Activated naive CD4-positive, alpha-beta T cell treated with anti-CD3 and anti-CD28 coated beads, Interleukin-2, amount 50 U/mL, for 16 hours (primary cell): ENCODE data around the gene ADRM1.

Source experiments
- DNase-seq: peaks from one replicate; pipeline ENCODE4 v3.0.0-alpha.2; 2020

The ADRM1 gene

DNA sequence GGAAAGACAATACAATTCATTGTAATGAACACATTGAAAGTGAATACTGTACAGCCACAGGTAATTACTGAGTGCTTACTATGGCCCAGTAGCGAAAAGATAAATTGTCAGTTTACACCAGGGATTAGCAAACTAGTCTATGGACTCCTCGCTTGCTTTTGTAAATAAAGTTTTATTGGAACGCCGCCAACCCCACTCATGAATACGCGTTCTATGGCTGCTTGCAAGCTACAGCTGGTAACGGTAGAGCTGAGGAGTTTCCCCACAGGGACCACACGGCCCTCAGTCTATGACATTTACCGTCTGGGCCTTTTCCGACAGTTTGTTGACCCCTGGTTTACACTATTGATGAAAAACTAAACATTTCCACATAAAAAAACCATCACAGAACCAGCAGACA lies 40.1 kb downstream of the ADRM1 start:
- DNase-seq: no peak

DNA sequence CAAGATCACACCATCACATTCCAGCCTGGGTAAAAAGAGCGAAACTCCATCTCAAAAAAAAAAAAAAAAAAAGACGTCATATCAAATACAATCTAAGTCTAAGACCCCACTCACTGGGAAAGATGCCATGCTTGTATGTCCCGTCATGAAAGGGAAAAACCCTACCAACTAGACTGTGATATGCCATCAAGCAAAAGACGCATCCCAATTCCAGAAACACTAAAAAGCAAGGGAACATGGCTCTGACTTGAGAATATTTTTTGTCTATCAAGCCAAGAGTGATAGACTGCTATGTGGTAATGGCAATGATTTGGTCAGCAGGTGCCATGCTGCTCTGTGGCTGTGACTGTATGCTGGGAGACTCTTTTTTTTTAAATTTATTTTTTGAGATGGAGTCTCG lies 41.3 kb downstream of the ADRM1 start:
- no peak for DNase-seq

DNA sequence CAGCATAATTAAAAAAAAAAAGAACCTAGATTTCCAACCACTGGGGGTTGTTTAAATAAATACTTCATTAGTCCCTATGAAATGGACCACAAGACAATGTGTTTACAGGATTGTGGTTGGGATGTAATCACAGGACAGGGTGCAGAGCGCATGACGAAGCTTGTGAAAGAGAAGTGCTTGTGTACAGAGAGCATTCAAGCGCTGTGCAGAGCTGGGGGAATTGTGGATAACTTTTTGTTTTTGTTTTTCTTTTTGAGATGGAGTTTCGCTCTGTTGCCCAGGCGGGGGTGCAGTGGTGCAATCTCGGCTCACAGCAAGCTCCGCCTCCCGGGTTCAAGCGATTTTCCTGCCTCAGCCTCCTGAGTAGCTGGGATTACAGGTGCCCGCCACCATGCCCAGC lies 42.0 kb downstream of the ADRM1 start:
- no peak for DNase-seq

DNA sequence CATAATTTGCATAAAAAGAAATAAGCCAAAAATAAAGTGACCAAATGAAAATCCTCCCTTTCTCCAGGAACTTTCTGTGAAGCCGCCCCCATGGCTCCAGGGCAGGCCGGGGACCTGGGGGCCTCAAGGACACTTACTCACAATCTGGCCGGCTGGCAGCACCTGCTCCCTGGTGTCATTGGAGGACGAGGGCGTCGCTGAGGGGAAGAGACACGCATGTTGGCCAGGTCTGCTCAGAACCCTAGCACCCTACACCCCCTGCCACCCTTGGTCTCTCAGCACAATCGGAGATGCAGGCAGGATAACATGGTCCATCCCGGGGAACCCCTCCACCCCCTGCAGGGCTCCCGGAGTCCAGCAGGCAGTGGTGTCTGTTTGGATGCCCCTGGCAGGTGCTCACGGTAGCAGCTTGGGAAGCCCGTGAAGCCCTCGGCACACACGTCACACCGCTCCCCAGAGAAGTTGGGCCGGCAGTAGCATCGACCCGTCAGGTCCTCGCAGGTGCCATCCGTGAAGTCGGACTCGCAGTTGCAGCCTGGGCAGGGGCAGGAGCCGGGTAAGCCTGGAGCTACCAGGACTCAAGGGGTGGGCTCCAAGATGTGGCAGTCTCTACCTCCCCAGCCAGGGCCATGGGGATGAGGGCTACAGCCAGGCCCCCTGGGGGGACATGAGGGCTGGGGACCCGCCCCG lies 43.0 kb downstream of the ADRM1 start:
- no peak for DNase-seq

DNA sequence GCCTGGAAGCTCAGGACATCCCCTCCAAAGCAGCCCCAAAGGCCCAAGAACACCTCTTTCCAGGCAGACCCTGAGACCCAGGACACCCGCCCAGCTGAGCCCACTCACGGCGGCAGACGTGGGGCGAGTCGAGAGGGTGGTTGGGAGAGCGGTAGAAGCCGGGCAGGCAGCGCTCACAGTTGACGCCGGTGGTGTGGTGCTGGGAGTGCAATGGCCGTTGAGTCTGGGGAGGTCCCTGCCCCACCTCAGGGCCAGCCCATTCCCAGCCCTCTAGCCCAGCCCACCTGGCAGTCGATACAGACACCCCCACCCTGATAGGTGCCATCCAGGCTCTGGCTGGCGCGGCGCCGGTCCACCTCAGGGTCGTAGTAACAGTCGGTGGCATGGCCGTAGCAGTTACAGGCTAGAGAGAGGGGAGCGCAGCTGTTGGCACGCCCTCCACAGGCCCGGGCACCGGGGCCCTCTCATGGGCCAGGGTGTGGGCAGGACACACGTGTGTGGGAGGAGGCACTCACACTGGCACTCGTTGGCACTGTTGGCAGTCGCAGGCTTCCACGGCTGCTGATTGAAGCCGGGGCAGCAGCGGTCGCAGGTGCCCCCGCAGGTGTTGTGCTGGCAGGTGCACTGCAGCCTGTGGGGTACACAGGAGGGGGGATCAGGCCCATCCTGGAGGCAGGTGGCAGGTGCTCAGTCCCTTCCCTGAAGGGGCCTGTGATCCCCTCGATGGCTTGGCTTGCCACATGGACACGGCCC lies 43.8 kb downstream of the ADRM1 start:
- DNase-seq: no peak

DNA sequence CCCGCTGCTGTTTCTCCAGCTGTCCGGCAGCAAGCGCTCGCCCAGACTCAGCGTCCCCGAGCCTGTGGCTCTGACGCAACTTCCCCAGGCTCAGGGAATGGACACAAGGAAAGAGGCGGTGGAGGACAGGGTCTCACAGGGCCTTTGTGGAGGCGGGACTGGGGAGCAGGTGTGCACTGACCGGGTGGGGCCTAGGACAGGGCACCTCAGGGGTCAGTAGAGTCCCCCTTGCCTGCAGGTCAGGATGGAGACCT lies 44.3 kb downstream of the ADRM1 start:
- no peak for DNase-seq

DNA sequence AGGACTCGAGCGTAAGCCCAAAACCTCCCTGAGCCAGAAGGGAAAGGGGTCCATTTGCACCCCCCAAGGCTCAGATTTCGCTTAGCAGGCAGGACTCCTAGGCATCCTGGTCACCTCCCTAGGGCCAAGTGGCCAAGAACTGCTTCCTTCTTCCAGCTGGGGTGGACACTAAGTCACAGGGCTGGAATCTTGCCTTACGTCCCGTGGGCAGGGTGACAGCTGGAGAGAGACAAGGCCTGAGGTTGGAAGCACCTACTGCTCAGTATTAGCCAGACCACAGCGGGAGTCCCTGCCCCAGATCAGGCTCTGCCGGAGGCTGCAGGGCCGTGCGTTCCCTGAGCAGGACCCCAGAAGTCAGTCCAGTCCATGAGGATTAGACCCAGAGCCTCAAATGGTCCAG lies 44.6 kb downstream of the ADRM1 start:
- no peak for DNase-seq

DNA sequence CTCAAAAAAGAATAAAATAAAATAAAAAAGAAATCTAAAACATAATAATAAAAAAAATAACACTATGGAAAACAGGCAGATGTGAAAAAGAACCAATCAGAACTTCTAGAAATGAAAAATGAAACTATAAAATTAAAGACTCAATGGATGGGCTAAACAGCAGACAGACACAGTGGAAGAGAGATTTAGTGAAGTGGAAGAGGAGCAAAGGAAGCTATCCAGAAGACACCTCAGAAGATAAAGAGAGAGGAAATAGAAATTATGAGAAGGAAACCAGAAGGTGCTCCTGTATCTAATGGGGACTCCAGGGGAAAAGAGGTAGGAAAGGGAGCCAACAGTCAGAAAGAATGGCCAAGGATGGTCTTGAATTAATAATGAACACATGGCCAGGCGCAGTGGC lies 45.8 kb downstream of the ADRM1 start:
- no peak for DNase-seq

DNA sequence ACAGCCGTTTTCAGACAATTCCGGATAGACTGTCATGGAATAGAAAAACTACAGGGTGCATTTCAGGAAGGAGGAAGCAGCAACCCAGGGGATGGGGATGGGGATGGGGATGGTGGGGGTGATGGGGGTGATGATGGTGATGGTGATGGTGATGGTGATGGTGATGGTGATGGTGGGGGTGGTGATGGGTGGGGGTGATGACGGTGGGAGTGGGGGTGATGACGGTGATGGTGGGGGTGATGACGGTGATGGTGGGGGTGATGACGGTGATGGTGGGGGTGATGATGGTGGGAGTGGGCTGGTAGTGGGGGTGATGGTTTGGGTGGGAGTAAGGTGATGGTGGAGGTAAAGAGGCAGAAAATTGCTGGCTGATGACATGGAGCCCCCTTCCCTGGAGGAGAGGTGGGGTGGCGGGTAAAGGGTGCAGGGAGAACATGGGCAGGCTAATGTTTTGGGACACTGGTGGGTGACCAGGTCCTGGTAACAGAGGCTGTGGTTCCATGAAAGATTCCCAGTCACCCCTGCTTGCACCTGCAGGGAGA lies 46.8 kb downstream of the ADRM1 start:
- no peak for DNase-seq

DNA sequence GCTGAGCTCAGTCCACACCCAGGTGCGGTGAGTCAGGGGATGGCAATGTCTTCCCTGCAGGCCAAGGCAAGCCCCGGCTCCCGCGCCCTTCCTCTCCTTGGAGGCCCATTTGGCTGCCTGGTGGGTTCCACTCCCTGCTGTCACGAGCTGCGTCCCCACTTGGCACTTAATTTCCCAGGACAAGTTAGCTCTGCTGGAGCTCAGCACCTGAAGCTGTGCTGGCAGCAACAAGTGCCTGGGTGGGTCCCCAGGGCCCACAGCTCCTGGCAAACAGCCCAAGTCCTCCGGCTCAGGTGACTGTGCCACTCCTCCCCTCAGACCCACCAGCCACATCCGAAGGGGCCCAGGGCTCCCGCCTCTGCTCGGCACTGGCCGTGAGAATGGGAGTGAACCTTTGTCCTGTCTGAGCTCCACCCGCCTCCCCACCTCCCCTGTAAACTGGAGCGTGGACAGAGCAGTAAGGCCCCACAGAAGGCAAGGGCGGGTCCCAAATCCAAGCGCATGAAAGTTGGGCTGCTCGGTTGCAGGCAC lies 47.4 kb downstream of the ADRM1 start:
- no peak for DNase-seq

DNA sequence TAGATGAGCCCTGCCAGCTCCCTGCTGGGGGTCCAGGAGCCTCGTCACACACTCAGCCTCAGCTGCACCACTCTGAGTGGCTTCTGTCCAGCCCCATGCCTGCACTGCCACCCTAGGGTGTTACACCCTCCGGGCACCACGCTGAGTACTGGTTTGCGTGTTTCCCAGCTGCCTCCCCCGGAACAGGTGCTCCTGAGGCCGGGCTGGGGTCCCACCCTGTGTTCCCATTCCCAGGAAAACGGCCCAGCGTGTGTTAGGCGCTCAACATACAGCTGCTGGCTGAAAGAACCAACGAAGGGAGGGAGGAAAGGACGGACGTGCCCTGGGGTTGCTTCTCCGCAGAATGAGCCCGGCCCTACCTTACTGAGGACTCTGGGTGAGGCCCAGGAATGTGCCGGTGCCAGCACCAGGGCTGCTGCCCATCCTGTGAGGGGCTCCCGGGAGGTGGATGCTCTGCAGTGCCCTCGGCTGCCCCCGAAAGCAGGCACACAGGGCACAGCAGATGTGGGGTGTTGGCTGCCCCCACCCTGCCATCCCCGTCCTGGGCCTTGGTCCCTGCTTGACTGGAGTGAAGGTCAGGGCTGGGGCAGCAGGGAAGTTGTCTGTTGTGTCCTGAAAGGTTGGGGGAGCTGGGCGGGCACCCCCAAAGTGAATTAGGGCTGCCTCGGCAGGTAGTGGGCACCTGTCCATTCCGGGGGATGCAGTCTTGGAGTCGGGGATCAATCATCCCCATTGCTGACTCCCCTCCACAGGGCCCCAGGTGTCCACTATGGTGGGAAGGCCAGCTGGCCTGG lies 48.0 kb downstream of the ADRM1 start:
- no peak for DNase-seq

DNA sequence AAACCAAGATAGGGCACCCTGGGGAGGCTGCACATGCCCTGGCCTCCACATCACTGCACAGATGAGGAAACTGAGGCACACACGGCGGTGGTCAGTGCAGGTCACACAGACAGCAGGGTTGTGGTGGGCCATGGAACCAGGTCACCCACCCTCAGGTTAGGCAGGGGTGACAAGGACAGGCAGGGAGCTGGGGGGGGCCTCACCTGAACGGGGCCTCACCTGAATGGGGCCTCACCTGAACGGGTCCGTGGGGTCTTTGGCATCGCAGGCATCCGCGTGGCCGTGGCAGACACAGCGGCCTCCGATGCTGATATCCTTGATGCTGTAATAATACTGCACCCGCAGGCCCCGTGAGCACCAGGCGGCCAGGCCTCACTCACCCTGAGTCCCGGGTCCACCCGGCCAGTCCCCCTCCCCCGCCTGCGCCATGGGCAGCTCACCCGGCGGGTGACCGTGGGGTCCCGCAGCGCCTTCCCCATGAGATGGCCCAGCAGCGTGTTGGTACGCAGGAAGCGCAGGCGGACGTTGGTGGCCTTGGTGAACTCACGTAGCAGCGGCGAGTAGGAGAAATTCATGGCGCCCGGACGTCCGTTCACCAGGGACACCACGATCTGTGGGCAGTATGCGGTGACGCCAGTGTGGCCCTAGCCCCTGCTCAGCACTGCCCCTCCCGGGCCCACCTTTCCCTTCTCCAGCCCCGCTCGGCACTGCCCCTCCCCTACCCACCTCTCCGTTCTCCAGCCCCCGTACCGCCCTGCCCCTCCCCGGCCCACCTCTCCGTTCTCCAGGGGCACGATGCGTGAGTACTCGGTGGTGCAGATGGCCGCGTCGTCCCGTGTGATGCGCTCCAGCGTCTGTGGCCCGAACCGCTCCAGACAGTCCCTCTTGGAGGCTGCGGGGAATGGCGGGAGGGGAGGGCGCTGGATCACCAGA lies 48.9 kb downstream of the ADRM1 start:
- DNase-seq: no peak

DNA sequence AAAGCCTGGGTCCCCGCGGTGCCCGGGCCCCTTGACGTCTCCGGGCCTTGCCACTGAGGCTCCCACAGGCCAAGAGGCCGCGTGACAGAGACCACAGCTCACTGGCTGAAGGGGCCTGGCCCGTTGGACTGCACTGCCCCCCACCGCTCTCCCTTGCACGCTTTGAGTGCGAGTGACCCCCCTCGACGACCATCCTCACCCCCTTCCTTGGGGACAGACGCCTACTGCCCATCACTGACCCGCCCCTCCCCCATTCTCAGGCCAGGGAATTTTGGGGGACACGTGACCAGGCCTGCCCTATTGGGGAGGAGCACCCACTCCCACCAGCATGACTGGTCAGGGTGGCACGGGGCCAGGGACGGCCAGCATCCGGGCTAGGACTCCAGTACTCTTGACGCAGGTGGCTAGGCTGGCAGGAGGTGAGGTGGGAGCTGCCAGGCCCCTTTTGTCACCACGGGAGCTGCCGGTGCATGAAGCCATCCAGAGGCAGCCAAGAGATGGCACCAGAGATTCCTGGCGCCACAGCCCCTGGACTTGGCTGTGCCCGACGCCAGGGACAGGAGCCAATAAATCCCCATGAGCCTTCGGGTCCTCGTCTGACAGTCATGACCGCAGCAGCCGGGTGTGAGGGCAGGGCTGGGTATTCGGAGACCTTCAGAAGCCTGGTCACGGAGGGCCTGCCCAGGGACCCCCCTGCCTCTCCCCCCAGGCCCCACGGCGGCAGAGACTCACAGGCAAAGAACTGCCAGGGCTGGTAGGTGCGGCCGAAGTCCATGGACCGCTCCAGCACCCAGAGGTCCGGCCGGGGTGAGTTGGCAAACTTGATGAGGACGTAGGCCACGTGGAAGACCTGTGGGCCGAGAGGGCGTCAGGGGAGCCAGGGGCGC lies 49.8 kb downstream of the ADRM1 start:
- DNase-seq: no peak

DNA sequence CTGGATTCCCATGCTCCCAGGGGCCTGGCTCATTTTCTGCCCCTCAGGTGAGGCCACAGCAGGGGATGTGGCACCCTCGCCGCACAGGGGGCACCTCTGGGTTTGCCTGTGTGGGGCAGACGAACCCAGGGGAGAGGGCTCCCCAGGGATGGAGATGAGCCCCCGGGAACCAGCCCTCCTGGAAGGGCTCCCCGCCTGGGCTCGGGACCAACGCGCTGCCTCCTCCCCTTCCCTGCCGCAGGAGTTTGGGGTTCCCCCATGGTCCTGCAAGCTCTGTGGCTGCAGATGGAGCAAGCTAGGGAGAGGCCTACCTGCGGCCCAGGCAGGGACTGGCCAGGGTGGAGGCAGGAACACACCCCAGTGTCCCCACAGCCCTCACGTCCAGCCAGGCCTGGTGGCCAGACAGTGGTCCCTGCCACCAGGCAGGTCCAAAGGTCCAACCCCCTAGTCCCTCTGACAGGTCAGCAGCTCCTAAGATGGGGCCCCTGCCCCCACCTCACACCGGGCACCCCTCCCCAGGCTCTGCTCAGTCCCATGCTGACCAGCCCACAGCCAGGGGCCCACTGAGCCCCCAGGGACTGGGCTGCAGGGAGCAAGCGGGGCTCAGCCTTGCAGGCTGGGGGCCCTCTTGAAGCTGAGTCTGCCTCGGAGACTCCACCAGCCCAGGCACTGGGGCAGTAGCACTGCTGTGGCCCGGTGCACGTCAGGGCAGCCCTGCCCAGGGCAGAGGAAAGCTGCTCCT lies 50.7 kb downstream of the ADRM1 start:
- no peak for DNase-seq

DNA sequence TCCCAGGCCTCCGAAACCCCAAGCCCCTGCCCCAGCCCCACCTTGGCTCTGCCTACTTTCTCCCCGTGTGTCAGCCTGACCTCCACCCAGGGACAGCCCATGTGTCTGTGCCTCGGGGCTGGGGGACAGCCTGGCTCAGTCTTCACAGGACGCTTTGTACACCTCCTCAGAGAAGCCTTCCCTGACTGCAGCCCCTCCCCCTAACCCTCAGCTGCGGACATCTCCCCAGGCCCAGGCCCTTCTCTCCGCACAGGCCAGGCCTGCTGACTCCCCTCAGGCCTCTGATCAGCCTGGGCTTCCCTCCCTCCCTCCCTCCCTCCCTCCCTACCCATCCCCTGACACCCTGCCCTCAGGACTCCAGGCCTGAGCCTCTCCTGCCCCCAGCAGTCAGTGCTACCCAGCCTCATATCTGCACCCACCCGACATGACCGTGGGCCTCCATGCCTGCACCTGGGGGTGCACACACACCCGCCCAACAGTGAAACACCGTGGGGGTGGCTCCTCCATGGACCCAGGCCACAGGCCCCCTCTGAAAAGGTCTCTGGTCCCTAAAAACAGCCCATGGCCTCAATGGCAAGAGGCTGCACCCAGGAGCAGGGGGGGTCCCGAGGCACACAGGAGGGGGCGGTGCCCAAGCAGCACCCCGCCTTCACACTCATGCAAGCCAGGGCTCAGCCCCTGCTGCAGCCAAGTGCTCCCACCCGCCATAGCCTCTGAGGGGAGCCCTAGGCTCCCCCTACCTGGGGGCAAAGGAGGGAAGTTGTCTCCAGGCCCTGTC lies 51.4 kb downstream of the ADRM1 start:
- no peak for DNase-seq

DNA sequence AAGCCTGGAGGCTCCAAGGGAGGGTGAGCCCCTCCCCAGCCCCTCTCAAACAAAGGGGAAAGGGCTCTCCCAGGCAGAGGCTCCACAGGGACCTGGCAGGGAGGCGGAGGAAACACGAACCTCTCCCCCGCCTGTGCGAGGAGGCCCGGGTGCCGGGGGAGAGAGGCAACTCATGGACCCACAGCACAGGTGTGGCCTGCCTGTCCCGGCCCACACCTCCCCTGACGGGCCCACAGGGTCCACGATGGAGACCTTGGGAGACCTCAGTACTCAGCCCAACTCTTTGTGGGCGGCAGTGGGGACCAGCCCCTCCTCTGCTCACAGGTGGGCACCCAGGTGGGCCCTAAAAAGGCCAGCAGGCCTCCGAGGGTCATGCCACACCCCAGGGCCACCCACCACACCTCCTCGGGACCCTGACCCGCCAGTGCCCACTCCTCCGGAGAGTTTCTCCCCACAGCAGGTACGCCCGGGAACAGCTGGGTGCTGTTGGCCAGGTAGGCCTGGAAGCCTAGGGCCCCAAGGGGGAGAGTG lies 52.1 kb downstream of the ADRM1 start:
- no peak for DNase-seq

DNA sequence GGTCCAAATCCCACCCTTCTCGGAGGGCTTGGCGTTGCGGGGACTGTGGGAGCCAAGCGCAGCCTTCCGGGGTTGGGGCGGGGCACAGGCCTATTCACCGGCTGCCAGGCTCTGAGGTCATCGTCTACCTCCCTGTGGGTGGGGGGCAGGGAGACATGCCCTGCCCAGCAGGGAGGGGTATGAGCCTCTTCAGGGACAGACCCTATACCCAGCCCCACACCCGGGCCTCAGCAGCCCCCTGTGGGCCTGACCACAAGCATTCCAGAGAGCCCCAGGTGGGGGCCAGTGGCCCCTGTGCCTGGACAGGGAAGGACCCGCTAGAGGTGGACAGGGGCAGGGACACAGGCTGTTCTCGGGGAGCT lies 52.7 kb downstream of the ADRM1 start:
- no peak for DNase-seq

DNA sequence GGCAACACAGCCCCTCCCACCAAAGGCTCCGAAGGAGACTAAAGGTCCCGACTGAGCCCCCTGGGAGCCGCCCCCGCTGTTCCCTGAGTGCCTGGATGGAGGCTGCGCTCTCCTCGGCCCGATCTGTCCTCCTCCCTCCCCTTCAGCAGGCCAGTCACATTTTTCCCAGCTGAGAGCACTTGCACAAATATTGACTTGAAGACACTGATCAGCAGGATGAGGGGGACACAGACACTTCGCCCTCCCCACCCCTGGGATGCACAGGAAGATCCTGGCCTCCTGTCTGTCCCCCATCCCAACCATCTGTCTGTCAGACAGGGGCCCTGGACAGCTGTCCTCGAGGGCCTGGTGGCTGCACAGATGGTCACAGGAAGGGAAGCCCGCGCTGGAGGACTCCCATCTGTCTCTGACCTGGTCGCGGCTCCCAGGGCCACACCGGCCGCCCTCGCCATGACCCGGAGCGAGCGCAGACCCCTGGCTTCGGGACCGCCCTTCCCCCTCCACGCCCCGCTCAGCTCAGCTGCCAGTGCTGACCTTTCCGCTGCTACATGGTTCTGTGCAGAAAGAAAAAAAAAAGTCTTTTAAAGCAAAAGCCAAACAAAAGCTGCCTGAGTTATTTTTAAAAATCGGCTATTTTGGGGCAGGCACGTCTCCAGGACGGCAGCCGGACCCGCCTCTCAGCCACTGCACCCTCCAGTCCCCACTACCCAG lies 53.2 kb downstream of the ADRM1 start:
- DNase-seq: no peak

DNA sequence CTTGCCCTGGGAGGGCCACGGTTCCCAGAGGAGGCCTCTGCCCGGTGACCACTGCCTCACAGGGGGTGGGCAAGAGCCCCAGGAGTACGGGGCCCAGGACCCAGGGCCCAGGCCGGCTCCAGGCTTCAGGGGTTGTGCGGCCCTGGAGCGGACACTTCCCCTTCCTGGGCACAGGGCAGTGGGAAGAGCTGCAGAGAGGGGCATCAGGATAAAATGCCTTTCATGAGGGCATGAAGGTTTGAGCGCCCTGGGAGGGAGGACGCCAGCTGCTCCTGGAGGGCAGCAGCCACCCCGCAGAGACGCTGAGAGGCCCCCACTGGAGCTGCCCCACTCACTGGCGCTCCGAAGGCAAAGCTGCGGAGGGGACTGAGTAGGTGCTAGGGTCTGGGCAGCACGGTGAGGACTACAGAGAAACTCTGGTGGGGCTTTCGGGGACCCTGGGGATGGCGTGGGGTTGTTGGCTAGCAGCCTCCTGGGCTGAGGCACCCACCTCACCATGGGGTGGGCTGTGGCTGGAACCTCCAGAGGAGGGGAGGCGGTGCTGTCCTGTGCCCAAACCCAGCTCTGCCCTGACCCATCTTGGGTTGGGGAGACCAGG lies 53.9 kb downstream of the ADRM1 start:
- DNase-seq: no peak
